ENCODE results near the gene SHC2. TPM values are rescaled to one million over a fixed set of nuclear protein-coding genes. Genes with fewer than 3 reads are reported as not detected.

The SHC2 gene
- total and polyA plus RNA-seq, 9 of the 15 experiments (the other 6 are each of a cell fraction or from before 2014, with no cell fraction given): 0.14 to 0.36 (median 0.17) TPM; not detected in 5

GRCh38 chr19:480016-480855 is 19.4 kb upstream of the SHC2 start (continued):
- TF ChIP-seq ZNF518B (CRISPR knock-in tag; IDR thresholded peaks at IDR 0.05) (no peak), IRF9 (tag; IDR thresholded peaks at IDR 0.05) (no peak), KAT7 (CRISPR knock-in tag; IDR thresholded peaks at IDR 0.05; ENCODE audit: borderline replicate concordance) (no peak), SAFB (IDR thresholded peaks at IDR 0.05; ENCODE audit: borderline replicate concordance, low read depth, low read length) (peak; percentile 81; the same call in 1 of the 2 replicates), MCM3 (IDR thresholded peaks at IDR 0.05) (0 out of 2 replicates have a peak, but pooled peaks have one; percentile 37), ZC3H11A (IDR thresholded peaks at IDR 0.05; ENCODE audit: low read depth, low read length) (no peak), HNRNPUL1 (IDR thresholded peaks at IDR 0.05; ENCODE audit: low read length) (no peak), CREBBP (IDR thresholded peaks at IDR 0.05; ENCODE audit: low read depth, low read length) (no peak), MYC (IDR thresholded peaks at IDR 0.05; ENCODE audit: low read depth, low read length) (0 out of 2 replicates have a peak, but pooled peaks have one; percentile 18), MYC (CRISPR knock-in tag; IDR thresholded peaks at IDR 0.05; ENCODE audit: borderline replicate concordance, low read depth) (no peak), HLTF (IDR thresholded peaks at IDR 0.05) (peak; percentile 85; the same call in 1 of the 2 replicates), JUND (IDR thresholded peaks at IDR 0.05; ENCODE audit: borderline replicate concordance, low read depth, low read length) (peak; percentile 44; the same call in 1 of the 2 replicates), JUND (tag; IDR thresholded peaks at IDR 0.05; ENCODE audit: borderline replicate concordance, low read depth, low read length) (no peak), TRIM24 (IDR thresholded peaks at IDR 0.05) (peak; percentile 56 to 97), SMARCC2 (IDR thresholded peaks at IDR 0.05; ENCODE audit: low read depth) (no peak), PTBP1 (IDR thresholded peaks at IDR 0.05; ENCODE audit: low read depth, low read length) (no peak), GABPA (tag; conservative IDR thresholded peaks at IDR 0.05; ENCODE audit: low read depth) (no peak), TRIM25 (IDR thresholded peaks at IDR 0.05; ENCODE audit: borderline replicate concordance) (peak; percentile 71; the same call in 1 of the 2 replicates), TBP (optimal IDR thresholded peaks at IDR 0.05; ENCODE audit: low read depth, low read length) (no peak), USF2 (CRISPR knock-in tag; IDR thresholded peaks at IDR 0.05) (peak; percentile 56), CC2D1A (IDR thresholded peaks at IDR 0.05) (peak; percentile 33; the same call in 1 of the 2 replicates), ZNF143 (CRISPR knock-in tag; IDR thresholded peaks at IDR 0.05) (0 out of 2 replicates have a peak, but pooled peaks have one; percentile 40)

Measured in K562 (cell line).